ENCODE measurements around the gene TMPRSS12. TPM values are rescaled to one million over a fixed set of nuclear protein-coding genes. Genes with fewer than 3 reads are reported as not detected.
A peak's percentile ranks its signal among the peaks of the same experiment; 100 is the strongest.
"Not testable (repeated sequence)": the region's sequence is repeated elsewhere in the genome, so short reads cannot be mapped to it uniquely, and the experiment has no call there.

Gene TMPRSS12, protein sequence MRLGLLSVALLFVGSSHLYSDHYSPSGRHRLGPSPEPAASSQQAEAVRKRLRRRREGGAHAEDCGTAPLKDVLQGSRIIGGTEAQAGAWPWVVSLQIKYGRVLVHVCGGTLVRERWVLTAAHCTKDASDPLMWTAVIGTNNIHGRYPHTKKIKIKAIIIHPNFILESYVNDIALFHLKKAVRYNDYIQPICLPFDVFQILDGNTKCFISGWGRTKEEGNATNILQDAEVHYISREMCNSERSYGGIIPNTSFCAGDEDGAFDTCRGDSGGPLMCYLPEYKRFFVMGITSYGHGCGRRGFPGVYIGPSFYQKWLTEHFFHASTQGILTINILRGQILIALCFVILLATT
- total RNA-seq = not detected

DNA sequence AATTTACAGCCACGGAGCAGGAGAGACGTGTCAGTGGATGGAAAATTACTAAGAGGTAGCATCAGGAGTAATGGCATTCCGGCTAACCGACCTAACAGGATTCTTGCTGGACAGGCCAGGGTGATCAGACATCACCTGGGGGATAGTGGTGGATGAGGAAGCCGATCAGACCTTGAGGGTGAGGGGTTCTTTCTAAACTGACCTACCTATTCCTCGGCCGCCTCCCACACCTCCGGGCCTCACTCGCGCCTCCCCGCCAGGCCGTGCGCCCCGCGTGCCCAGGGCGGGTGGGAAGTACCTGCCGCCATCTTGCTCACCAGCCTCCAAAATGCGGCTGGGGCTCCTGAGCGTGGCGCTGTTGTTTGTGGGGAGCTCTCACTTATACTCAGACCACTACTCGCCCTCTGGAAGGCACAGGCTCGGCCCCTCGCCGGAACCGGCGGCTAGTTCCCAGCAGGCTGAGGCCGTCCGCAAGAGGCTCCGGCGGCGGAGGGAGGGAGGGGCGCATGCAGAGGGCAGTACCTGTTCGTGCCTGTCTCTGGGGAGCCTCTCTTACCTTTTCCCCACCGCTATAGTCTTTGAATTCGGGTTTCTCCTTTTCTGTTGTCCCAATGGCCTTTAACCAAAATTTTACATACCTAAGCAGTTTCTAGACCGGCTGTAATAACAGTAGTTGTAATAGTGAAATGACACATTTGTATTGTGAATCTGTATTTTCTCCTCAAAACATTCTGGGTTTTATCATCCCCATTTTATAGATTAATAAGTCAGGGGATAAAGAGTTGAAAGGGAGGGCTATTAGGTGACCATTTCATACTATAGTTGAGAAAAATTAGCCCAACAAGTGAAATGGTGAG lies at the start of gene TMPRSS12:
TSS of gene TMPRSS12 (plus strand) at position 290 of the 857 bp plus-strand sequence. CDS start at position 329, 39 bp downstream.
- no peak for DNase-seq
- Mint-ChIP-seq H3K27ac (no peak within 1 kb of the TSS), H3K4me1 (ENCODE audit: low read depth) (peaks cover 2% of the 10 kb centered on the region), H3K4me3 (no peak within 1 kb of the TSS), H3K9me3 (peaks cover 8% of the 10 kb centered on the region), H3K27me3 (peaks cover 19% of the 10 kb centered on the region), H3K36me3 (peaks cover 2% of the 10 kb centered on the region)
- POLR2A ChIA-PET = no interaction called here
- intact Hi-C loops (cut with micrococcal nuclease) = no loop called here
- CTCF ChIA-PET = no interaction called here

DNA sequence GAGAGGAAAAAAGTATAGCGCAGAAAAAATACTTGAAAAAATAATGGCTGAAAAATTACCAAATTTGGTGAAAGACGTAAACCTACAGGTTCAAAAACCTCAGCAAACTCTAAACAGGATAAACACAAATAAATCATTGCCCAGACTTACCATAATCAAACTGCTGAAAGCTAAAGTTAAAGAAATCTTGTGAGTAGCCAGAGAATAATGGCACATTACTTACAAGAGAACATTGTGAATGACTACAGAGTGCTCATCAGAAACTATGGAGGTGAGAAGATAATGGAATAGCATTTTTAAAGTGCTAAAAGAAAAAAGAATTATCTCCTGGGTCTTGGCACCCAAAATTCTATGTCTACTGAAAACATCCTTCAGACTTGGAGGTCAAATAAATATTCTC lies 42.8 kb upstream of the TMPRSS12 start:
- peaks cover 52% of the 10 kb centered on the region for H3K36me3 Mint-ChIP-seq
- POLR2A ChIA-PET = no interaction called here
- H3K4me1 Mint-ChIP-seq (ENCODE audit: low read depth) = no peaks in the 10 kb centered on the region
- peaks cover 15% of the 10 kb centered on the region for H3K9me3 Mint-ChIP-seq
- no peaks in the 10 kb centered on the region for H3K27me3 Mint-ChIP-seq
- no peak overlapping the region for H3K27ac Mint-ChIP-seq
- CTCF ChIA-PET = no interaction called here
- intact Hi-C loops (cut with micrococcal nuclease) = no loop called here
- no peak overlapping the region for H3K4me3 Mint-ChIP-seq
- DNase-seq = no peak

DNA sequence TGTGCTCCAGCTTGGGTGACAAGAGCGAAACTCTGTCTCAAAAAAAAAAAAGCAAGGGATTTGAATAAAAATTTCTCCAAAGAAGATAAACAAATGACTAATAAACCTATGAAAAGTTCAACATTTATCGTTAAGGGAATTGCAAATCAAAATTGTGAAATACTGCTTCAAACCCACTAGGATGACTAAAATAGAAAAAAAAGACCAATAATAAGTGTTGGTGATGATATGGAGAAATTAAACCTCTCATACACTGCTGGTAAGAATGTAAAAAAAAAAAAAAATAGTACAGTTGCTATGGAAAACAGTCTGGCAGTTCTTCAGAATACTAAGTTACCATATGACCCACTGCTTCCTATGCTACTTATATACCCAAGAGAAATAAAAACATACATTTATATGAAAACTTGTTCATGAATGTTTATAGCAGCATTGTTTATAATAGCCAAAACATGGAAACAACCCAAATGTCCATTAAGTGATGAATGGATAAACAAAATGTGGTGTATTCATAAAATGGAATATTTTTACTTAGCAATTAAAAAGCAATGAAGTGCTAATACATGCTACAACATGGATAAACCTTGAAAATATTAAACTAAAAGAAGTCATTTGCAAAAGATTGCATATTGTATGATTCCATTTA lies 39.4 kb upstream of the TMPRSS12 start:
- no peaks in the 10 kb centered on the region for H3K4me1 Mint-ChIP-seq (ENCODE audit: low read depth)
- no peaks in the 10 kb centered on the region for H3K27me3 Mint-ChIP-seq
- POLR2A ChIA-PET = interaction anchor here (0.6 kb wide), 1 partner anchor 10 kb away, joined by 3 read pairs; no protein-coding TSS in a partner anchor
- peaks cover 29% of the 10 kb centered on the region for H3K36me3 Mint-ChIP-seq
- peaks cover 15% of the 10 kb centered on the region for H3K9me3 Mint-ChIP-seq
- no peak overlapping the region for H3K27ac Mint-ChIP-seq
- intact Hi-C loops (cut with micrococcal nuclease) = no loop called here
- CTCF ChIA-PET = no interaction called here
- DNase-seq = no peak
- no peak overlapping the region for H3K4me3 Mint-ChIP-seq

DNA sequence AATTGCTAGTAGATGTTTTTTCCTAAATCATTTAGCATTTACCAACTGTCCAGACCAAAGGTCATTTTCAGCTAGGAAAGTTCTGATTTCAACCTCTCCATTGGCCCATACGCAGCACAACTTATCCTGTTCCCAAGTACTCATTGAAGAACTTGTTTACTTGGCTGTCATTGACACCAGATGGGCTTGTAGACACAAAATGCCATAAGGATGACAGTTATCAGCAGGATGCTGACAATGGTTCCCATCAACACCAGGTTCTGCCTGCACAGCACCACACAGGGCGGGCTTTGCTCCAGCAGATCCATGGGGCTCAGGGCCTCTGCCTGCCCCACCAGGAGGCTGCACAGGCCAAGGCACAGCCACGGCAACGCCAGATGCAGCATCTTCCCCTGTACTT lies 36.5 kb upstream of the TMPRSS12 start:
- Mint-ChIP-seq H3K27ac (no peak overlapping the region), H3K4me1 (ENCODE audit: low read depth) (no peaks in the 10 kb centered on the region), H3K4me3 (no peak overlapping the region), H3K9me3 (no peaks in the 10 kb centered on the region), H3K36me3 (peaks cover 12% of the 10 kb centered on the region), H3K27me3 (no peaks in the 10 kb centered on the region)
- ChIA-PET CTCF (no interaction called here), POLR2A (no interaction called here)
- intact Hi-C loops (cut with micrococcal nuclease) = no loop called here
- DNase-seq = no peak

DNA sequence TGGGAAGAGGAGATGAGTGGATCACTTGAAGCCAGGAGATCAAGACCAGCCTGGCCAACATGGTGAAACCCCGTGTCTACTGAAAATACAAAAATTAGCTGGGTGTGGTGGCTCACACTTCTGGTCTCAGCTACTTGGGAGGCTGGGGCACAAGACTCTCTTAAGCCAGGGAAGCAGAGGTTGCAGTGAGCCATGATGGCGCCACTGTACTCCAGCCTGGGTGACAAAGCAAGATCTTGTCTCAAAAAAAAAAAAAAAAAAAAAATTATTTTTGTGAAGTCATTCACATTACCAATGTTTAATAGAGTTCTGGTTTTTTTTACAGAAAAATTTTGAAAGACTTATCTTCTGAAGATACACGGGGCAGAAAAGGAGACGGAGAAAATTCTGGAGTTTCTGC lies 33.6 kb upstream of the TMPRSS12 start:
- H3K4me1 Mint-ChIP-seq (ENCODE audit: low read depth); H3K27me3 Mint-ChIP-seq; H3K27ac Mint-ChIP-seq; intact Hi-C loops (cut with micrococcal nuclease); H3K9me3 Mint-ChIP-seq; POLR2A ChIA-PET; H3K4me3 Mint-ChIP-seq; DNase-seq: not testable (repeated sequence)
- CTCF ChIA-PET = interaction anchor here (0.6 kb wide), 1 partner anchor 434 kb away, joined by 3 read pairs; no protein-coding TSS in a partner anchor
- H3K36me3 Mint-ChIP-seq = peaks cover 14% of the 10 kb centered on the region

DNA sequence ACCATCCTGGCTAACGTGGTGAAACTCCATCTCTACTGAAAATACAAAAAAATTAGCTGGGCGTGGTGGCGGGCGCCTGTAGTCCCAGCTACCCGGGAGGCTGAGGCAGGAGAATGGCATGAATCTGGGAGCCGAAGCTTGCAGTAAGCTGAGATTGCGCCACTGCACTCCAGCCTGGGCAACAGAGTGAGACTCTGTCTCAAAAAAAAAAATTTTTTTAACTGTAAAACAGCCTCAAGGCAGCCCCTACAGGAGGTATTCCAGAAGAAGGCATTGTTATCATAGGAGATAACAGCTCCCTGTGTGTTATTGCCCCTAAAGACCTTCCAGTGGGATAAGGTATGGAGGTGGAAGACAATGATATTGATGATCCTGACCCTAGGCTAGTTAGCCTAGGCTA lies 27.8 kb upstream of the TMPRSS12 start:
- H3K4me3 Mint-ChIP-seq; H3K9me3 Mint-ChIP-seq; H3K27ac Mint-ChIP-seq; CTCF ChIA-PET; H3K4me1 Mint-ChIP-seq (ENCODE audit: low read depth); DNase-seq; H3K27me3 Mint-ChIP-seq; intact Hi-C loops (cut with micrococcal nuclease): not testable (repeated sequence)
- POLR2A ChIA-PET = interaction anchor here (0.6 kb wide), 1 partner anchor 153 kb away, joined by 3 read pairs; no protein-coding TSS in a partner anchor
- peaks cover 35% of the 10 kb centered on the region for H3K36me3 Mint-ChIP-seq

DNA sequence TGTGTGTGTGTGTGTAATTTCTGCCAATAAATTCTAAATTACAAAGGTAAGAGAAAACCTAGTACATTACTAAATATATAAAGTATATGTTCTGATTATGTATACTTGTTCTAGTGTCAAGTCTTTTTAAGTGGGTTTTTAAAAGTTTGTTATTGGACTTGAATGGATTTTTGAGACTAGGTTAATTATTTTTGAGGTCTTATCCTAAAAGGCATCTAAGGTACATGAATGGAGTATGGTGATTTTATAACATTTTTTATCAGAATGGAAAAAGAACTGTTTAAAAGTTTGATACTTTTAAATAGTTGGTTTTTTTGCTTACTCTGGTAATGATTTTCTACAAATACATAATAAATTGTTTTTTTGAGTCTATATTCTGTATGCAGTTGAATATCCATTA lies 22.5 kb upstream of the TMPRSS12 start:
- H3K4me3 Mint-ChIP-seq = no peak overlapping the region
- H3K27ac Mint-ChIP-seq = no peak overlapping the region
- H3K4me1 Mint-ChIP-seq (ENCODE audit: low read depth) = peaks cover 4% of the 10 kb centered on the region
- DNase-seq = no peak
- ChIA-PET CTCF (interaction anchor here (1.3 kb wide), 1 partner anchor 55 kb away, joined by 6 read pairs; no protein-coding TSS in a partner anchor), POLR2A (no interaction called here)
- H3K36me3 Mint-ChIP-seq = peaks cover 21% of the 10 kb centered on the region
- H3K27me3 Mint-ChIP-seq = no peaks in the 10 kb centered on the region
- H3K9me3 Mint-ChIP-seq = no peaks in the 10 kb centered on the region
- intact Hi-C loops (cut with micrococcal nuclease) = no loop called here

DNA sequence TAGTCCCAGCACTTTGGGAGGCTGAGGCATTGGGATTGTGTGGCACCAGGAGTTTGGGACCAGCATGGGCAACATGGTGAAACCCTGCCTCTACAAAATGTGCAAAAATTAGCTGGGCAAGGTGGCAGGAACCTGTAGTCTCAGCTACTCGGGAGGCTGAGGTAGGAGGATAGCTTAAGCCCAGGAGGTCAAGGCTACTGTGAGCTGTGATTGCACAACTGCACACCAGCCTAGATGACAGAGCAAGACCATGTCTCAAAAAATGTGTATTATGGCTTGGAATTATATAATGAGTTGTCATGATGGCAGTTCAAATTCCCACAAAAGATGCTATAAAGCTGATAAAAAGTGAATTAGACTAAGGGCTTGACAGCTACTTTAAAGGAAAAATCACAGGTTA lies 20.6 kb upstream of the TMPRSS12 start:
- H3K4me1 Mint-ChIP-seq (ENCODE audit: low read depth) = peaks cover 5% of the 10 kb centered on the region
- intact Hi-C loops (cut with micrococcal nuclease) = no loop called here
- no peaks in the 10 kb centered on the region for H3K27me3 Mint-ChIP-seq
- no peaks in the 10 kb centered on the region for H3K9me3 Mint-ChIP-seq
- no peak overlapping the region for H3K27ac Mint-ChIP-seq
- no peak for DNase-seq
- H3K4me3 Mint-ChIP-seq = no peak overlapping the region
- ChIA-PET POLR2A (no interaction called here), CTCF (no interaction called here)
- peaks cover 10% of the 10 kb centered on the region for H3K36me3 Mint-ChIP-seq

DNA sequence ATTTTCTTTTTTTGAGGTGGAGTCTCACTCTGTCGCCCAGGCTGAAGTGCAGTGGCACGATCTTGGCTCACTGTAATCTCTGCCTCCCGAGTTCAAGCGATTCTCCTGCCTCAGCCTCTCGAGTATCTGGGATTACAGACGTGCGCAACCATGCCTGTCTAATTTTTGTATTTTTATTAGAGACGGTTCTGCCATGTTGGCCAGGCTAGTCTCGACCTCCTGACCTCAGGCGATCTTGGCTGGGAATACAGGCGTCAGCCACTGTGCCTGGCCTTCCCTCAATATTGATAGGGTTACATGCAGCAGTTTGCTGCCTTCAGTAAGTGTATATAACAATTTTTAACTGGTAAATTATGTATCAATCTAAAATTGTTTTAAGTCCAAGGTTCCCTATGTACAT lies 19.0 kb upstream of the TMPRSS12 start:
- H3K4me3 Mint-ChIP-seq; H3K27me3 Mint-ChIP-seq; H3K4me1 Mint-ChIP-seq (ENCODE audit: low read depth); POLR2A ChIA-PET; H3K9me3 Mint-ChIP-seq; DNase-seq; H3K36me3 Mint-ChIP-seq; H3K27ac Mint-ChIP-seq: not testable (repeated sequence)
- CTCF ChIA-PET = interaction anchor here (3.2 to 4.5 kb wide), 2 partner anchors 59 to 204 kb away, joined by 31 to 49 read pairs; partner anchors contain the start of genes ATF1 and SLC11A2
- intact Hi-C loops (cut with micrococcal nuclease) = loop anchor here (2.0 kb wide), 1 partner anchor 517 kb away; no protein-coding TSS in a partner anchor

DNA sequence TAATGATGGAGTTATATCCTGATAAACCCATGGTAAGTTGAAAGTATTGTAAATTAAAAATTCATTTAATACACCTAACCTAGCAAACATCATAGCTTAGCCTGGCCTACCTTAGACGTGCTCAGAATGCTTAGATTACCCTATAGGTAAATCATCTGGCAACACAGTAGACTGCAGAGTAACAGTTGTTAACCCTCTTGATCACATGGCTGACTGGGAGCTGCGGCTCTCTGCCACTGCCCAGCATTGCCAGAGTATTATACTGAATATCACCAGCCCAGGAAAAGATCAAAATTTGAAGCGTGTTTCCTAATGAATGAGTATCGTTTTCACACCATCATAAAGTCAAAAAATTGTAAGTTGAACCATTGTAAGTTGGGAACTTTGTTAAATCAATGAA lies 17.8 kb upstream of the TMPRSS12 start:
- H3K27ac Mint-ChIP-seq = peak overlapping the region; percentile 49

DNA sequence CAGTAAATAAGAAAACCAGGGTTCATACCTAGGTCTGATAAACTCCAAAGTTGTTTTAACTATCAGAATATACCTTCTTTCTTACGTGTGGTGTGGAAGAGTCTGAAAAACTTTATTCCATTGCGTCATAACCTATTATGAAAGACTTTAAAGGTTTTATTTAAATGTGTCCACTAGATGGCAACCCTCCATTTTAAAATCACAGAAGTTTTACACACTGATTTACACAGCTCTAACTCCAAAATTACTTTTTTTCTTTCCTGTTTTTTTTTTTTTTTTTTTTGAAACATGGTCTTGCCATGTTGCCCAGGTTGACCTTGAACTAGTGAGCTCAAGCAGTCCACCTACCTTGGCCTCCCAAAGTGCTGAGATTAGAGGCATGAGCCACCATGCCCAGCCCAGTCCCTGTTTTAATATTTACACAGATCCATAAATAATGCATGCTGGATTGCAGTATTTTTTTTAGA lies 17.3 kb upstream of the TMPRSS12 start:
- H3K36me3 Mint-ChIP-seq = no peaks in the 10 kb centered on the region
- intact Hi-C loops (cut with micrococcal nuclease) = loop anchor here (1.0 to 2.0 kb wide), 4 partner anchors 60 to 515 kb away; no protein-coding TSS in a partner anchor
- H3K4me1 Mint-ChIP-seq (ENCODE audit: low read depth) = peaks cover 5% of the 10 kb centered on the region
- ChIA-PET CTCF (interaction anchor here (0.6 to 4.5 kb wide), 22 partner anchors 10 to 1087 kb away, joined by 3 to 49 read pairs (median 4); partner anchors contain the start of genes ATF1, LETMD1 and SLC11A2), POLR2A (interaction anchor here (0.6 to 1.3 kb wide), 3 partner anchors 184 to 235 kb away, joined by 3 to 4 read pairs (median 3); partner anchors contain the start of gene SLC11A2)
- H3K27ac Mint-ChIP-seq = no peak overlapping the region
- H3K4me3 Mint-ChIP-seq = no peak overlapping the region
- no peak for DNase-seq
- no peaks in the 10 kb centered on the region for H3K9me3 Mint-ChIP-seq
- no peaks in the 10 kb centered on the region for H3K27me3 Mint-ChIP-seq

More for the DNA sequence above, 17.8 kb upstream of the TMPRSS12 start:
- CTCF ChIA-PET = interaction anchor here (0.6 to 4.5 kb wide), 15 partner anchors 10 to 1087 kb away, joined by 3 to 49 read pairs (median 4); partner anchors contain the start of genes ATF1, LETMD1 and SLC11A2
- Mint-ChIP-seq H3K9me3 (no peaks in the 10 kb centered on the region), H3K27me3 (no peaks in the 10 kb centered on the region), H3K4me1 (ENCODE audit: low read depth) (peaks cover 5% of the 10 kb centered on the region), H3K4me3 (no peak overlapping the region), H3K36me3 (no peaks in the 10 kb centered on the region)
- no peak for DNase-seq
- intact Hi-C loops (cut with micrococcal nuclease) = loop anchor here (1.0 to 2.0 kb wide), 4 partner anchors 60 to 516 kb away; no protein-coding TSS in a partner anchor
- POLR2A ChIA-PET = interaction anchor here (0.6 to 1.0 kb wide), 2 partner anchors 184 to 235 kb away, joined by 3 to 4 read pairs; no protein-coding TSS in a partner anchor

Data from activated CD4-positive, alpha-beta memory T cell treated with anti-CD3 and anti-CD28 coated beads for 36 hours (primary cell).